Measurements from ENCODE around the gene KIF1A. TPM values are rescaled to one million over a fixed set of nuclear protein-coding genes. Genes with fewer than 3 reads are reported as not detected.
"Not testable (repeated sequence)": the region's sequence is repeated elsewhere in the genome, so short reads cannot be mapped to it uniquely, and the experiment has no call there.

The KIF1A gene
- total RNA-seq, 1 experiment from 2014 or later, result not detected

DNA sequence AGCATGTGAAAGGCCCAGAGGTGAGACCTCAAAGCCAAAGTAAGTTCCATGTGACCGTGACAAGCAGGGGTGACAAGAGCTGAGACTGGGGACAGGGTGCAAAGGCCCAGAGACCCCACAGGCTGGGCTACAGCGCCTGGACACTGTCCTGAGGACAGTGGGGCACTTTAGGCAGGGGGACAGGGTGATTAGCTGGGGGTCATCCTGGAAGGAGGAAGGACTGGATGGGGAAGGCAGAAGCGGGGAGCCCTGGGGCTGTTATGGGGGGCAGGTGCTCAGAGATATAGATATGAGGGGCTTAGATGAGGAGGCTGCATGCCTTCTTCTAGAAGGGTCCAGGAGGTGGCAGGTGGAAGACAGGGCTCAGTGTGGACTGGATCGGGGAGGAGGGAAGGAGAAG, 31.5 kb downstream of the KIF1A start:
- no peak overlapping the region for H3K4me3 ChIP-seq
- H3K9me3 ChIP-seq, result no peaks in the 10 kb centered on the region
- H3K36me3 ChIP-seq, result no peaks in the 10 kb centered on the region
- DNase-seq, result no peak
- no peaks in the 10 kb centered on the region for H3K27me3 ChIP-seq

GRCh38 chr2:240787521-240788472, 32.2 kb downstream of the KIF1A start:
- Histone ChIP-seq H3K27me3 (no peaks in the 10 kb centered on the region), H3K36me3 (no peaks in the 10 kb centered on the region), H3K4me3 (no peak overlapping the region), H3K9me3 (no peaks in the 10 kb centered on the region)
- no peak for DNase-seq

DNA sequence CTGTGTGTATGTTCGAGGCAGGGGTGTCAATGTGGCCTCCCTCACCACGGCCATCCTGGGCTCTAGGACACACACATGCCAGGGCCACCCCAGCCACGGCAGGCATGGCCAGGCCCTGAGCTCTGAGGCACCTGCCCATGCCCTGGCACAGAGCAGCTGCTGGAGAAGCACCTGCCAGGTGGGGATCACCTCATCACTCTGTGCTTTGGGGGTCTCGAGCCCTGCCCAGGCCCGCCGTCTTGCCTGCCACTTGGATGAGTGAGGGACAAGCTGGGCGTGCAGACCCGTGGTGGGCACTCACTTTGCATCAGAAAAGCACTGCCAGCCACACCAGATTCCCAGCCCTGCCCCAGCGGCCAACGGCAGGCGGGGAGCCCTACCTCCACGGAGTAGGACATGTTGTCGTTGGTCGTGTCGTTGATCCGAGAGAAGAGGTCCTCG, 33.1 kb downstream of the KIF1A start:
- H3K36me3 ChIP-seq, result no peaks in the 10 kb centered on the region
- no peak overlapping the region for H3K4me3 ChIP-seq
- no peaks in the 10 kb centered on the region for H3K27me3 ChIP-seq
- H3K9me3 ChIP-seq, result no peaks in the 10 kb centered on the region
- no peak for DNase-seq

DNA sequence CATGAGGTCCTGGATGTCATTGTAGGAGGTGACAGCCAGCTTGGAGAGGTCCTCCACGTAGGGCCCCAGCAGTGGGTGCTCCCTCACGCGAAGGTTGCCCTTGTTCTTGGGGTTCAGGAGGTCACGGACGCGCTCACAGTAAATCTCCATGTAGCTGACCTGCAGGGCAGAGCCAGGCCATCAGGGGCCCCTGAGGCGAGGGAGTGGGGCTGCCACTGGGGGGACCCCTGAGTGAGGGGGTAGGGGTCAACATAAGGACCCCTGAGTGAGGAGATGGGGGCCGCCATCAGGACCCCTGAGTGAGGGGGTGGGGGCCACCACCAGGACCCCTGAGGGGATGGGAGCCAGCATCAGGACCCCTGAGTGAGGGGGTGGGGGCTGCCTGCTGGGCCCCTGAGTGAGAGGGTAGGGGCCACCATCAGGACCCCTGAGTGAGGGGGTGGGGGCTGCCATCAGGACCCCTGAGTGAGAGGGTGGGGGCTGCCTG, 33.6 kb downstream of the KIF1A start:
- Histone ChIP-seq H3K36me3 (no peaks in the 10 kb centered on the region), H3K9me3 (no peaks in the 10 kb centered on the region), H3K27me3 (no peaks in the 10 kb centered on the region), H3K4me3 (no peak overlapping the region)
- no peak for DNase-seq

- Histone ChIP-seq H3K4me3 (no peak overlapping the region), H3K9me3 (no peaks in the 10 kb centered on the region), H3K27me3 (no peaks in the 10 kb centered on the region), H3K36me3 (no peaks in the 10 kb centered on the region)
- DNase-seq, result no peak
Measured at GRCh38 chr2:240785424-240786335, 34.3 kb downstream of the KIF1A start.

DNA sequence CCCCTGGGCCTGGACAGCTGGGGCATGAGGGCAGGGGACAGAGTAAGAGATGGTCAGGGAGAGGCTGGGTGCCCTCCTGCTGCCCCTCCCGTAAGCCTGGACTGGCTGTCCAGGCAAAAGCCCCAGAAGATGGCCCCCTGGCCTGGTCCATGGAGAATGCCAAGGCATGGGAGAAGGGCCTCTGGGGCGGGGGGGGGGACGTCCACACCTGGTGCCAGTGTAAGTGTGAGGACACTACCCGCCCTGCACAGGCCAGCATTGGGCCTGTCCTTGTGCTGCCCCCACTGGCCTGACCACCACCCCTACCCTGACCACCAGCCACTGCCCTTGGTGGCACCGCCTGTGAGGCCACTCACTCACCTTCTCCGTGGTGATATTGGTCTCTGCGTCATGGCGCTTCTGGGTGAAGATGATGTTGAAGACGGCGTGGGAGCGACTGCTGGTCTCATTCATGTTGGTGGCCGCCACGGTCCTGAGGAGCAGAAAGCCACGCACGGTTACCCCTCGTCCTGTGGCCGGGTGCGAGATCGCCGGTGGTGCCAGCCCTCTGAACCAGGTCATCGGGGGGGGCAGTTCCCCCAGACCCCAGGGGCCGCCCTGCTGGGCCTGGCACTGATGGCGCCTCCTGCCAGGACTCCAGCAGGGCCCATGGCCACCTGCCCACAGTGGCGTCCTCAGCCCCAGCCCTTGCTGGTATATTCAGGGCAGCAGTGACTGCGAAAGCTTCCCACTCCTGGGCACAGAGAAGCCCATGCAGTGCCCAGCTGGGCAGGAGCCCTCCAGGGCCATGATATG, 35.2 kb downstream of the KIF1A start:
- DNase-seq, result no peak
- Histone ChIP-seq H3K36me3 (no peaks in the 10 kb centered on the region), H3K27me3 (no peaks in the 10 kb centered on the region), H3K4me3 (no peak overlapping the region), H3K9me3 (no peaks in the 10 kb centered on the region)

DNA sequence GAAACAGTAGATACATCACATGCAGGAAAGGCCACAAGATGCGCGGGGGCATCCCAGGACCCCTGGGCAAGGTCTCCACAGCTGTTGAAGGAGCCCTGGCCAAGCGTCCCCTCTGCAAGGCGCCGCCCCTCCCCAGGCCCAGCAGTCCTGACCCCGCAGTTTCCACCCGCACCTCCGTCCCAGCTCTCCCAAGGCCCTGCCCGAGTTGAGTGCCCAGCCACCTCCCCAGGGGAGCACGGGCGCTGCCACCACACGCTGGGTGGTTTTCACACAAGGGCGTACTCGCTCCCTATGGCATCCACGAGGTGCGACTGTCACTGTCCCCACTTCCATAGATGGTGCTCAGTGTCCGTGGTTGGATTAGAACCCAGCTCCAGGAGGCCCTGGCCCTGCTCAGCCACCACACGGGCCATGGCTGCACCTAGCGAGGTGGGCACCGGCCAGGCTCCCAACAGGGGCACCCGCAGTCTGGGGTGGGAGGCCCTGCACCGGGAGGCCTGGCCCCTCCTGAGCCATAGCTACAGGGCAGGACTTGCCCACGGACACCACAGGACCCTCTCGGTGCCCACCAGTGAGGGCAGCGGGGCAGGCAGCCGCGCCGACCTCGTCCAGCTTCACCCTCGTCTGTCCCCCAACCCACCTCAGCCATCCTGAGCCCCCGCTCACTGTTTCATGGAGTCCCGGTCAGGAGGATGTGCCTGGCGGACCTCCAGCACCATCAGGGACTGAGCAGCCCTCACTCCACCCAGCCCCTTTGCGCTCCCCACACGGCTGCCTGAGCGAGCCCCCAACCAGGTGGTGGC, 36.0 kb downstream of the KIF1A start:
- Histone ChIP-seq H3K4me3 (no peak overlapping the region), H3K36me3 (no peaks in the 10 kb centered on the region), H3K27me3 (no peaks in the 10 kb centered on the region), H3K9me3 (no peaks in the 10 kb centered on the region)
- no peak for DNase-seq

DNA sequence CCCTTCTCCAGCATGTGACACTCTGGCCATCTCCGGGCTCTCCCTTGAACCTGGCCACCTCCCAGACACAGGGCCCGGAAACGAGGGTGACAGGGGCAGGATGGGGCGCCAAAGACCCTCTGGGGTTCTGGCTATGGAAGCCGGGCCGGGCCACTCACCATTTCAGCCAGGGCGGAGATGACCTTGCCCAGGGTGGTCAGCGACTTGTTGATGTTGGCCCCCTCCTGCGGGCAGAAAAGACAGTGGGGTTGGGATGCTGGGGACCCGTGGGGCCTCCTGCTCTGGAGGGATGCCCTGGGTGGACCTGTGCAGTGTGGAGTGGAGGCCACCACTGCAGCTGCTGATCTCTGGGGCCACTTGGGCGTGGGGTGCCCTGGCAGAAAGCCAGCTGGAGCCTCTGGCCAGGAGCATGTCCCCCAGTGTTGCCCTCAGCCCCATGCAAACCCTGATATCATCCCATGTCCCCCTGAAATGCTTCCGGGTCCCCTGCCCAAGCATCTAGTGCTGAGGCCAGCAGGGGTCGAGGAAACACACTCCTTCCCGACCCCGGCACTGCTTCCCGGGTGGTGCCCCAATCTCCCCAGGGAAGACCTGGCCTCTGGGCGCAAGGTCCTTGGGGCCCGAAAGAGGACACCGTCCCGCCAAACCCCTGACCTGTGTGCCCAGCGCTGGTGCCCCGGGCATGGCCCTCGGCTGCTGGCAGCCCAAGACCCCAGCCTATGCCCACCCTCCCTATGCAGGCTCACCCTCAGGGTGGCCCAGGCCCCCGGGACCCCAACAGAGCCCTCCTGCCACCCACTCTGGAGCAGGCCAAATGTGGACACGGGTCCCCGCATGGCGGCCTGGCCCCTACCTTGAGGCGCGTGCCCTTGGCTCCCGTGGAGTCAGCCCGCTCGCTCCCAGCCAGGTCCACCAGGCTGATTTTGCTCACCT, 36.9 kb downstream of the KIF1A start:
- Histone ChIP-seq H3K36me3 (no peaks in the 10 kb centered on the region), H3K4me3 (no peak overlapping the region), H3K27me3 (no peaks in the 10 kb centered on the region), H3K9me3 (no peaks in the 10 kb centered on the region)
- no peak for DNase-seq

- DNase-seq, result no peak
- H3K4me3 ChIP-seq, result no peak overlapping the region
- no peaks in the 10 kb centered on the region for H3K9me3 ChIP-seq
Measured at GRCh38 chr2:240782221-240782885, 37.7 kb downstream of the KIF1A start.

DNA sequence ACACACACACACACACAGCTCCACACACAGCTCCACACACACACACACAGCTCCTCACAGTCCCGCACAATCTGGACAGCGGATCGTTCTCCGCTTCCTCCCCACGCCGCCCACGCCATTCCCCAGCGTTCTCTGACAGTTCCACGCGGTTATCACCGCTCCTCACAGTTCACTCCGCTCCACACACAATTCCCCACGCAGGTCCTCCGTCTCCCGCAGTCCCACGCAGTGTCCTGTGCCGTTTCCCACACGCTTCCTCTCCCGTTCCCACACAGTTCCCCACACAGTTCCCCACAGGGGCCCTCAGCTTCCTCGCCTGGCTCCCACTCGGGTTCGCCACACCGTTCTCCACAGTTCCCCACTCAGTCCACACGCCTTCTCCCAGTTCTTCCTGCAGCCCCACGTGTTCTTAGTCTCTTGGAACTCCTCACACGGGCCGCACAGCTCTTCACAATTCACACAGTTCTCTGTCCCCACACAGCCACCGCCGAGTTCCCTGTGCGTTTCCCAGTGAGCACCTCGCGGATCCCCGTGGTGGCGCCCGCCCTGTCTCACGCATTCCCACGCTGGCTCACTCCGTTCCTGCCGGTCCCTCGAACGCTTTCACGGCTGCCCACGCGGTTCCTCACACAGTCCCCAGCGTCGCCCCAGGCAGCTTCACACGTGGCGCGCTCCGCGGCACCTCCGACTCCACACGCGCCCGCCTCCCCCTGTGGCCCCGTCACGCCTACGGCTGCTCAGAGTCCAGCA, 38.4 kb downstream of the KIF1A start:
- H3K4me3 ChIP-seq, result no peak overlapping the region
- no peaks in the 10 kb centered on the region for H3K27me3 ChIP-seq
- H3K36me3 ChIP-seq, result no peaks in the 10 kb centered on the region
- no peaks in the 10 kb centered on the region for H3K9me3 ChIP-seq
- DNase-seq, result no peak

More at GRCh38 chr2:240782221-240782885, 37.7 kb downstream of the KIF1A start:
- H3K36me3 ChIP-seq, result no peaks in the 10 kb centered on the region
- no peaks in the 10 kb centered on the region for H3K27me3 ChIP-seq

DNA sequence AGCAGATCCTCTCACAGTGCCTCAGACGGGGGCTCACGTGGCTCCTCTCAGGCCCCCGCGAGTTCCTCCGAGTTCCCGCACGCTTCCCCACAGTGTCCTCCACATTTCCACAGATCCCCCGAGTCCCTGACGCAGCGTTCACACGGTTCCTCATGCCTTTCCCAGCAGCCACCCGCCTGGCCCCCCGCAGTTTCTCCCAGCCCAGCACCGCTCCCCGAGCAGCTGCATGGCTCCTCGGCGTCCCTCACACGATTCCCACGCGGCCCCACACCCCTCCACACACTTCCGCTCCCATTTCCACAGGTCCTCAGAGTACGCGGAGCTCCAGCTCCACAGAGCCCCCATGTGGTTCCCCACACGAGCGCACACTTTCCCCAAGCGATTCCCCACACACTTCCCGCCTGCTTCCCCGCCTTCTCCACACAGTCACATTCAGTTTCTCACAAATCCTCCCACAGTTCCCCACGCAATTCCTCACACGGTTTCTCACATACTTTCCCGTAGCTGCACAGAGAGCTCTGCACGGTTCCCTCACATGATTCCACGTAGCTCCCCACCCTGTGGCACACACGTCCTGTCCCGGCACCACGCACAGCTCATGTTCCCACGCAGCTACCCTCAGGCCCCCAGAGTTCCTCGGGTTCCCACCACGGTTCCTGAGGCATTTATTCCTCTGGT, 39.9 kb downstream of the KIF1A start:
- H3K4me3 ChIP-seq, result no peak overlapping the region
- DNase-seq, result no peak
- H3K9me3 ChIP-seq, result no peaks in the 10 kb centered on the region

DNA sequence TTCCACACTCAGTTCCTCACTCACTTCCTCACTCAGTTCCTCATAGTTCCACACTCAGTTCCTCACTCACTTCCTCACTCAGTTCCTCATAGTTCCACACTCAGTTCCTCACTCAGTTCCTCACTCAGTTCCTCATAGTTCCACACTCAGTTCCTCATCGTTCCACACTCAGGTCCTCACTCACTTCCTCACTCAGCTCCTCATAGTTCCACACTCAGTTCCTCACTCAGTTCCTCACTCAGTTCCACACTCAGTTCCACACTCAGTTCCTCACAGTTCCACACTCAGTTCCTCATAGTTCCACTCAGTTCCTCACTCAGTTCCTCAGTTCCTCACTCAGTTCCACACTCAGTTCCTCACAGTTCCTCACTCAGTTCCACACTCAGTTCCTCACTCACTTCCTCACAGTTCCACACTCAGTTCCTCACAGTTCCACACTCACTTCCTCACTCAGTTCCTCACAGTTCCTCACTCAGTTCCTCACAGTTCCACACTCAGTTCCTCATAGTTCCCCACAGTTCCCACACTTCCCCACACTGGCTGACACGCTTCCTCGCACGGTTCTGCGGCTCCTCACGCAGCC, 40.7 kb downstream of the KIF1A start:
- not testable (repeated sequence) for H3K36me3 ChIP-seq, DNase-seq, H3K4me3 ChIP-seq, H3K9me3 ChIP-seq, H3K27me3 ChIP-seq

More for the DNA sequence above, 39.9 kb downstream of the KIF1A start:
- Histone ChIP-seq H3K27me3 (no peaks in the 10 kb centered on the region), H3K36me3 (no peaks in the 10 kb centered on the region)

GRCh38 chr2:240778426-240778825, 41.6 kb downstream of the KIF1A start:
- Histone ChIP-seq H3K27me3 (no peaks in the 10 kb centered on the region), H3K9me3 (no peaks in the 10 kb centered on the region), H3K36me3 (no peaks in the 10 kb centered on the region), H3K4me3 (no peak overlapping the region)
- no peak for DNase-seq

All from MG63 (cell line).